ENCODE measurements around the gene PRDM16. TPM values are rescaled to one million over a fixed set of nuclear protein-coding genes. Genes with fewer than 3 reads are reported as not detected.

PRDM16 gene
- total RNA-seq, 2 donors from 2014 or later, result 0.79 to 6.1 TPM

GRCh38 chr1:3231245-3231644 is 162.2 kb downstream of the PRDM16 start:
- H3K9me3 ChIP-seq, result no peaks in the 10 kb centered on the region
- no peak for TF ChIP-seq CTCF (IDR thresholded peaks at IDR 0.05)
- H3K9ac ChIP-seq (ENCODE audit: low read depth in 2 of 2, low read length in 2 of 2), result no peak overlapping the region
- H3K4me3 ChIP-seq, result no peak overlapping the region
- H3K27ac ChIP-seq, result no peak overlapping the region
- no peaks in the 10 kb centered on the region for H3K36me3 ChIP-seq
- H3K4me1 ChIP-seq, result no peaks in the 10 kb centered on the region
- no peak for DNase-seq
- intact Hi-C loops (cut with DNase I), result no loop called here
- no peaks in the 10 kb centered on the region for H3K27me3 ChIP-seq

DNA sequence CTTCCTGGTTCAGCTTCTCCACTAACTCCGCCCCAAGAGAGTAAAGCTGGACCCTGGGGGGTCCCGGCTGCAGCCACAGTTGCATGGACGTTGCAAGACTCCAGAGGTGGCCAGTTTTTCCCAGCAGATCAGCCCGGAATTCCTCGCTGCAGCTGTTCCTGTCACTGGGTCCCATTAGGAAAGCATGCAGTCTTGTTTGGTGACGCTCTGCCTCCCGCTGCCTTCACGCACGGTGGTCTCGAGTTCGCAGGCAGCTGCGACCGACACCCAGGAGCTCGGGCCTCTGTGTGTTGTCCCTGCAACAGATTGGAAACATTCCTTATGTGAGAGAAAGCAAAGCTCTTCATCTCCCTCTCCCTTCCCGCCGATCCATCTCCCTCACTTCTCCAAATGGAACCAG is 162.8 kb downstream of the PRDM16 start:
- DNase-seq, result no peak
- Histone ChIP-seq H3K4me1 (no peaks in the 10 kb centered on the region), H3K36me3 (no peaks in the 10 kb centered on the region), H3K9ac (ENCODE audit: low read depth in 2 of 2, low read length in 2 of 2) (no peak overlapping the region), H3K27me3 (no peaks in the 10 kb centered on the region), H3K27ac (no peak overlapping the region), H3K9me3 (no peaks in the 10 kb centered on the region), H3K4me3 (no peak overlapping the region)
- TF ChIP-seq CTCF (IDR thresholded peaks at IDR 0.05), result no peak
- intact Hi-C loops (cut with DNase I), result no loop called here

- no peak overlapping the region for H3K4me3 ChIP-seq
- no peaks in the 10 kb centered on the region for H3K27me3 ChIP-seq
- no peaks in the 10 kb centered on the region for H3K36me3 ChIP-seq
- intact Hi-C loops (cut with DNase I), result no loop called here
- no peak for DNase-seq
- no peak overlapping the region for H3K9ac ChIP-seq (ENCODE audit: low read depth in 2 of 2, low read length in 2 of 2)
- H3K4me1 ChIP-seq, result no peaks in the 10 kb centered on the region
- no peak overlapping the region for H3K27ac ChIP-seq
- H3K9me3 ChIP-seq, result no peaks in the 10 kb centered on the region
- no peak for TF ChIP-seq CTCF (IDR thresholded peaks at IDR 0.05)
Measured at GRCh38 chr1:3233031-3233430, 164.0 kb downstream of the PRDM16 start.

DNA sequence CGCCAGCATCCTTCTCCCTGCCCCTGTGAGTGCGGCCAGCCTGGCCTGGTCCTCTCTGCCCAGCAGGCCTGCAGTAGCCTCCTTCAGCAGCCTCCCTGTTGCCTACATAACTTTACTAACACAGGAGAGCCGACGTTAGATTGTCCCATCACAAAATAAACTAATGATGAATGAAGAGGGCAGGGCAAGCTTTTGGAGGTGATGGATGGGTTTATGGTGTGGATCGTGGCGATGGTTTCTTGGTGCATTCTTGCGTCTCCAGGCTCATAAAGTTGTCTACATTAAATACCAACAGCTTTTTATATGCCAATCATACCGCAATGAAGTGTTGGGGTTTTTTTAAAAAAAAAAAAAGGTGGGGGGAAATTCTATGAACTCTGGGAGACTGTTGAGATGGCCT is 164.5 kb downstream of the PRDM16 start:
- H3K36me3 ChIP-seq, result no peaks in the 10 kb centered on the region
- H3K27me3 ChIP-seq, result no peaks in the 10 kb centered on the region
- intact Hi-C loops (cut with DNase I), result no loop called here
- no peaks in the 10 kb centered on the region for H3K4me1 ChIP-seq
- H3K9ac ChIP-seq (ENCODE audit: low read depth in 2 of 2, low read length in 2 of 2), result no peak overlapping the region
- DNase-seq, result no peak
- H3K27ac ChIP-seq, result no peak overlapping the region
- H3K4me3 ChIP-seq, result no peak overlapping the region
- no peak for TF ChIP-seq CTCF (IDR thresholded peaks at IDR 0.05)
- no peaks in the 10 kb centered on the region for H3K9me3 ChIP-seq

DNA sequence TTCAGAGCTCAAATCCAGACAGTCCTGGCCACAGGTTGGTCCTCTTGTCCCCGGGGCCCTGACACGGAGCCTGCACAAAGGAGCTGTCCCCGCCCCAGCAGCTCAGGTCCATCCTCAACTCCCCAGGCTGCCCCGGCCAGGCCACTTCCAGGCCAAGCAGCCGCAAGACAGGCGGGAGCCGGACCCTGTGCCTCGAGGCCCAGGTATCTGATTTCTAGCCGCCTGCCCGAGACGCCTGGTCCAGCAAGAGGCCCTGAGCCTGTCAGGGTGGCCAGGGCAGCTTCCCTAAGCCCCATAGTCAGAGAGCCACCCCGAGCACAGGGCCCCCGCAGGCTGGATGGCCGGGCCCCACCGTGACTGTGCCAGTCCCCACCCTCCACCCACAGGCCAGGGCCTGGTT is 165.3 kb downstream of the PRDM16 start:
- no peak overlapping the region for H3K4me3 ChIP-seq
- intact Hi-C loops (cut with DNase I), result no loop called here
- H3K9me3 ChIP-seq, result no peaks in the 10 kb centered on the region
- H3K36me3 ChIP-seq, result no peaks in the 10 kb centered on the region
- H3K27me3 ChIP-seq, result no peaks in the 10 kb centered on the region
- no peak for TF ChIP-seq CTCF (IDR thresholded peaks at IDR 0.05)
- no peak overlapping the region for H3K9ac ChIP-seq (ENCODE audit: low read depth in 2 of 2, low read length in 2 of 2)
- DNase-seq, result no peak
- H3K27ac ChIP-seq, result no peak overlapping the region
- no peaks in the 10 kb centered on the region for H3K4me1 ChIP-seq

DNA sequence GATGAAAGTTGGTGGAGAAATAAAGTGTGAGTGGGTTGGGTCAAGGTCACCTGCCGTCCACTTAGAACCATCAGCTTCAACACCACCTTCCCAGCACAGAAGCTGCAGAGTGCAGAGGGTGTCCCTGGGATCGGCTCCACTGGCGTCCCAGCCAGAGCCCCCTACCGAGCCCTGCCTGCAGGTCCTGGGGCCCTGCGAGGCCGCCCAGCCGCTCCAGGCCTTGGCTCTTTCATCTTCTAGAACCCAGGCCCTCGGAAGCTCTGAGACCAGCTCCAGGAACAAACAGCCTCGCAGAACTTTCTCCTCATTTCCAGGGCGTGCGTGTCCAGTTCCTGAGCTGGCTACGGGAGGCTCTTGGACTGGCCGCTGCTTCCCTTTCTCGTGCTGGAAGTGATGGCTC is 166.0 kb downstream of the PRDM16 start:
- TF ChIP-seq CTCF (IDR thresholded peaks at IDR 0.05), result no peak
- H3K4me3 ChIP-seq, result no peak overlapping the region
- DNase-seq, result no peak

More for the DNA sequence above, 166.0 kb downstream of the PRDM16 start:
- no peak overlapping the region for H3K9ac ChIP-seq (ENCODE audit: low read depth in 2 of 2, low read length in 2 of 2)
- H3K36me3 ChIP-seq, result no peaks in the 10 kb centered on the region
- no peaks in the 10 kb centered on the region for H3K9me3 ChIP-seq
- no peak overlapping the region for H3K27ac ChIP-seq
- no peaks in the 10 kb centered on the region for H3K4me1 ChIP-seq
- intact Hi-C loops (cut with DNase I), result no loop called here
- H3K27me3 ChIP-seq, result no peaks in the 10 kb centered on the region

Data from colonic mucosa (tissue), 4 donors.